SU-DHL-6 (cell line): ENCODE data around the gene TMEM129.

ENCODE experiments used
- CTCF ChIP-seq: fragments of 200-600 bp; sonication (generic); IDR thresholded peaks from one replicate; pipeline ENCODE4 v1.5.1; 2017; ENCODE audit warnings: antibody characterized with exemption, mild to moderate bottlenecking, low read length, moderate library complexity; ENCODE audit not compliant: insufficient read depth, poor library complexity, severe bottlenecking
- EZH2phosphoT487 ChIP-seq: fragments of 200-600 bp; sonication (generic), shearing (Covaris generic); conservative IDR thresholded peaks from 2 replicates; pipeline ENCODE4 v1.6.1; 2018; ENCODE audit warnings: mild to moderate bottlenecking, antibody characterized with exemption, low read length, moderate library complexity, mixed read lengths

- TF ChIP-seq CTCF (no peak), EZH2phosphoT487 (no peak)
Measured at GRCh38 chr4:1695913-1696312, 25.2 kb downstream of the TMEM129 start.
